WTC11 (cell line): ENCODE measurements around the gene RBMY1J. TPM values are rescaled to one million over a fixed set of nuclear protein-coding genes. Genes with fewer than 3 reads are reported as not detected.

ENCODE experiments used
- total RNA-seq: library from RNA; stranded (reverse); gene quantifications from 3 replicates; pipeline ENCODE4 v1.2.3, GENCODE V29; 2021

RBMY1J gene
- total RNA-seq, 1 experiment from 2014 or later = not detected

Other genes starting within 250 kb of the RBMY1J start
- gene RBMY1F, start 220.5 kb upstream of the RBMY1J start, total RNA-seq = not detected in 3 replicates